Endothelial cell (in vitro differentiated cells): ENCODE data around the gene GSTK1. TPM values are rescaled to one million over a fixed set of nuclear protein-coding genes. Genes with fewer than 3 reads are reported as not detected.

Experiments used
- DNase-seq: peaks from one replicate; pipeline ENCODE4 v3.0.0; 2021; ENCODE audit warnings: low spot score
- H3K27ac Mint-ChIP-seq: one replicate; pipeline ENCODE4 v1.8.0; 2021; ENCODE audit warnings: mixed read lengths, inconsistent platforms; ENCODE audit not compliant: unreplicated experiment
- H3K27me3 Mint-ChIP-seq: one replicate; pipeline ENCODE4 v1.8.0; 2021; ENCODE audit warnings: mild to moderate bottlenecking, moderate library complexity, mixed read lengths, inconsistent platforms; ENCODE audit not compliant: unreplicated experiment
- H3K36me3 Mint-ChIP-seq: one replicate; pipeline ENCODE4 v1.8.0; 2021; ENCODE audit warnings: mild to moderate bottlenecking, low read depth, mixed read lengths, inconsistent platforms; ENCODE audit not compliant: unreplicated experiment
- H3K4me1 Mint-ChIP-seq: one replicate; pipeline ENCODE4 v1.8.0; 2021; ENCODE audit warnings: mild to moderate bottlenecking, mixed read lengths, inconsistent platforms; ENCODE audit not compliant: unreplicated experiment
- H3K4me3 Mint-ChIP-seq: one replicate; pipeline ENCODE4 v1.8.0; 2021; ENCODE audit warnings: mild to moderate bottlenecking, mixed read lengths, inconsistent platforms; ENCODE audit not compliant: unreplicated experiment
- H3K9me3 Mint-ChIP-seq: one replicate; pipeline ENCODE4 v1.8.0; 2021; ENCODE audit warnings: mixed read lengths, inconsistent platforms; ENCODE audit not compliant: unreplicated experiment
- CTCF ChIP-seq: fragments of 200-600 bp; sonication (generic); IDR thresholded peaks from one replicate; pipeline ENCODE4 v1.5.0; 2021; ENCODE audit warnings: antibody characterized with exemption; ENCODE audit not compliant: unreplicated experiment
- total RNA-seq: library from RNA; stranded (reverse); fragmentation: NEBNext Ultra II Directional; extraction: Animal tissue kit (Norgen Biotek cat#: 25700); gene quantifications from one replicate; pipeline ENCODE4 v1.2.1, GENCODE V29; 2021; ENCODE audit not compliant: unreplicated experiment

The GSTK1 gene
- total RNA-seq, 1 donor from 2014 or later = 80.0 TPM

GRCh38 chr7:143318661-143319060, 55.4 kb downstream of the GSTK1 start:
- Mint-ChIP-seq H3K36me3 (peaks cover 3% of the 10 kb centered on the region), H3K27ac (no peak overlapping the region), H3K27me3 (peaks cover 6% of the 10 kb centered on the region), H3K4me1 (peaks cover 9% of the 10 kb centered on the region), H3K4me3 (no peak overlapping the region), H3K9me3 (no peaks in the 10 kb centered on the region)
- TF ChIP-seq CTCF = no peak
- no peak for DNase-seq

Other genes with a start within 250 kb of the GSTK1 start
- gene OR9A2, start 236.3 kb upstream of the GSTK1 start, total RNA-seq = not detected
- gene OR6V1, start 211.1 kb upstream of the GSTK1 start, total RNA-seq = not detected
- not detected for gene PIP, start 131.4 kb upstream of the GSTK1 start, total RNA-seq
- gene TAS2R39, start 80.0 kb upstream of the GSTK1 start, total RNA-seq = not detected
- not detected for gene TAS2R40, start 41.4 kb upstream of the GSTK1 start, total RNA-seq
- gene TMEM139, start 21.5 kb downstream of the GSTK1 start, total RNA-seq = 0.23 TPM
- gene CASP2, start 24.9 kb downstream of the GSTK1 start, total RNA-seq = 55.3 TPM
- gene CLCN1, start 52.7 kb downstream of the GSTK1 start, total RNA-seq = not detected
- gene FAM131B, start 99.3 kb downstream of the GSTK1 start, total RNA-seq = 1.0 TPM
- 237 TPM for gene ZYX, start 117.9 kb downstream of the GSTK1 start, total RNA-seq
- gene EPHA1, start 145.4 kb downstream of the GSTK1 start, total RNA-seq = 7.1 TPM
- not detected for gene TAS2R60, start 180.0 kb downstream of the GSTK1 start, total RNA-seq
- not detected for gene TAS2R41, start 214.4 kb downstream of the GSTK1 start, total RNA-seq